K562 (cell line): ENCODE measurements around the gene BCAS1. TPM values are rescaled to one million over a fixed set of nuclear protein-coding genes. Genes with fewer than 3 reads are reported as not detected.
A peak's percentile ranks its signal among the peaks of the same experiment; 100 is the strongest.

Experiments used
- CHD4 ChIP-seq: fragments of 200-600 bp; sonication (generic); IDR thresholded peaks from 3 replicates; pipeline ENCODE4 v1.6.1; 2012; ENCODE audit warnings: low read depth, mild to moderate bottlenecking, mixed read lengths, low read length, inconsistent platforms; ENCODE audit not compliant: insufficient read depth, insufficient replicate concordance, poor library complexity, severe bottlenecking
- DNMT1 ChIP-seq: fragments of 450-650 bp; IDR thresholded peaks from 2 replicates; pipeline ENCODE4 v1.6.1; 2016; ENCODE audit warnings: antibody characterized with exemption, mild to moderate bottlenecking
- FOXM1 ChIP-seq, 2 experiments: fragments of 450-650 bp in 1 of 2; sonication (generic) in 1 of 2; formaldehyde crosslinking in 1 of 2; IDR thresholded peaks; 2 replicates each; pipeline versions ENCODE4 v1.6.1 to v1.9.0; 2017 to 2022; ENCODE audit warnings: low read depth in 2 of 2, mild to moderate bottlenecking in 2 of 2, missing genetic modification reagents in 1 of 2, moderate library complexity in 1 of 2
- GABPB2 ChIP-seq: fragments of 250-450 bp; sonication (Bioruptor Pico); conservative IDR thresholded peaks from 2 replicates; pipeline ENCODE4 v1.5.1; 2021; ENCODE audit warnings: mild to moderate bottlenecking
- MCM3 ChIP-seq: fragments of 450-650 bp; IDR thresholded peaks from 2 replicates; pipeline ENCODE4 v1.6.1; 2016
- NCOA1 ChIP-seq: fragments of 450-650 bp; IDR thresholded peaks from 2 replicates; pipeline ENCODE4 v1.6.1; 2016; ENCODE audit warnings: low read depth
- NR2F6 ChIP-seq: fragments of 450-650 bp; formaldehyde crosslinking; IDR thresholded peaks from 2 replicates; pipeline ENCODE4 v1.4.0; 2020; ENCODE audit warnings: mild to moderate bottlenecking
- PHF21A ChIP-seq: fragments of 450-650 bp; IDR thresholded peaks from 2 replicates; pipeline ENCODE4 v1.6.1; 2017; ENCODE audit warnings: low read depth, borderline replicate concordance
- POLR2G ChIP-seq: fragments of 200-400 bp; formaldehyde crosslinking; IDR thresholded peaks from 2 replicates; pipeline ENCODE4 v1.6.1; 2017; ENCODE audit warnings: low read depth, mild to moderate bottlenecking, antibody characterized with exemption, low read length, moderate library complexity
- RB1 ChIP-seq: fragments of 450-650 bp; IDR thresholded peaks from 2 replicates; pipeline ENCODE4 v1.6.1; 2017; ENCODE audit warnings: low read depth, mild to moderate bottlenecking
- RBBP5 ChIP-seq: fragments of 200-600 bp; sonication (generic); IDR thresholded peaks from 2 replicates; pipeline ENCODE4 v1.6.1; 2012; ENCODE audit warnings: borderline replicate concordance, mild to moderate bottlenecking, low read length, control low read depth, inconsistent platforms; ENCODE audit not compliant: insufficient read depth, poor library complexity, severe bottlenecking
- SMARCA5 ChIP-seq: fragments of 450-650 bp; IDR thresholded peaks from 2 replicates; pipeline ENCODE4 v1.6.1; 2016
- SOX6 ChIP-seq: fragments of 450-650 bp; IDR thresholded peaks from 2 replicates; pipeline ENCODE4 v1.6.1; 2014; ENCODE audit warnings: mild to moderate bottlenecking
- TARDBP ChIP-seq: fragments of 450-650 bp; IDR thresholded peaks from 2 replicates; pipeline ENCODE4 v1.6.1; 2016
- TGIF2 ChIP-seq: sonication (generic); formaldehyde crosslinking; IDR thresholded peaks from 2 replicates; pipeline ENCODE4 v1.8.1; 2022; ENCODE audit warnings: mild to moderate bottlenecking, missing genetic modification reagents, moderate library complexity
- WHSC1 ChIP-seq: IDR thresholded peaks from one replicate; pipeline ENCODE4 v1.6.1; 2012; ENCODE audit warnings: low read length, control low read depth, inconsistent platforms
- polyA plus RNA-seq, 8 experiments: library from polyadenylated mRNA; depleted of rRNA in 4 of 8; stranded (reverse) in 5 of 8; unstranded in 3 of 8; fragments of >200 nt; fragmentation: Nextera tagmentation in 2 of 8; fragmentation: Illumina TruSeq in 1 of 8; extraction: Ambion mirVana in 2 of 8; extraction: Trizol in 1 of 8; gene quantifications; 2 replicates each; pipeline versions ENCODE4 v1.2.1 to v1.2.3, GENCODE V29; 2011 to 2014; ENCODE audit warnings: inconsistent platforms in 1 of 8, missing spikeins in 1 of 8
- total RNA-seq, 7 experiments: library from RNA; depleted of rRNA in 6 of 7; stranded (reverse); fragments of >200 nt in 6 of 7; fragmentation: Illumina TruSeq in 2 of 7; extraction: Trizol in 2 of 7; gene quantifications; 2 replicates each; pipeline versions ENCODE4 v1.2.1 to v1.2.3, GENCODE V29; 2011 to 2021; ENCODE audit warnings: low replicate concordance in 1 of 7
- TF ChIP-seq, protein P1 (sequence below): fragments of 450-650 bp; IDR thresholded peaks from 2 replicates; pipeline ENCODE4 v1.7.1; 2018; ENCODE audit warnings: mild to moderate bottlenecking, low read depth; ENCODE audit not compliant: partially characterized antibody
- TF ChIP-seq, protein P2 (sequence below): fragments of 450-650 bp; IDR thresholded peaks from 2 replicates; pipeline ENCODE4 v1.6.1; 2017; ENCODE audit warnings: antibody characterized with exemption, mild to moderate bottlenecking
- TF ChIP-seq, protein P3 (sequence below), 2 experiments: fragments of 200-800 bp in 1 of 2; sonication (Bioruptor generic) in 1 of 2; sonication (generic) in 1 of 2; formaldehyde crosslinking in 1 of 2; IDR thresholded peaks in 1 of 2; conservative IDR thresholded peaks in 1 of 2; 2 replicates each; pipeline versions ENCODE4 v1.5.0 to v1.6.1; 2016 to 2020; ENCODE audit warnings: missing compliant biosample characterization in 1 of 2, missing genetic modification characterization in 1 of 2, missing genetic modification reagents in 1 of 2
- TF ChIP-seq, protein P4 (sequence below): fragments of 450-650 bp; conservative IDR thresholded peaks from 2 replicates; pipeline ENCODE4 v1.6.1; 2016; ENCODE audit warnings: missing genetic modification characterization, low read depth, mild to moderate bottlenecking, missing compliant biosample characterization, moderate library complexity

Gene BCAS1
- total and polyA plus RNA-seq, 9 of the 15 experiments (the other 6 are each of a cell fraction or from before 2014, with no cell fraction given): 0.18 to 2.3 (median 0.93) TPM

DNA sequence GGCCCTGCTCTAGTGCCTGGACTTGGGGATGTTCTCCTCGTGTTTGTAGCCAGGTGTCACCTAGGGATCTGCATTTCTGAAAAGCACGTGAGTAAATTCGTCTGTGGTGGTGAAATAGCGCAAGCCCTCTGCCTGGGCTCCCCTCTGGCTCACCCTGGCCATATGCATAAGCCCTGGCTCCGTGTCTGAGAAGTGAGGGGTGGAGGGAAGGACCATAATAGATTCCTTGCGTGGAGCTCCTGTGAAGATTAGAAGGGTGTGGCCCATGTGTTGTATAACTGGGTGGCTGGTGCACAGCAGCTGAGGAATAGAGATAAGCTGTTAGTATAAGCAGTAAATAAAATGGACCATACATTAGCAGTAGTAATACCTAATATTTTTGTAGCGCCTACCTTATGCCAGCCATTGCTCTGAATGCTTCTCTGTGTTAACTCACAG, 4.8 kb downstream of the BCAS1 start (continued):
- TF ChIP-seq, protein P1, sequence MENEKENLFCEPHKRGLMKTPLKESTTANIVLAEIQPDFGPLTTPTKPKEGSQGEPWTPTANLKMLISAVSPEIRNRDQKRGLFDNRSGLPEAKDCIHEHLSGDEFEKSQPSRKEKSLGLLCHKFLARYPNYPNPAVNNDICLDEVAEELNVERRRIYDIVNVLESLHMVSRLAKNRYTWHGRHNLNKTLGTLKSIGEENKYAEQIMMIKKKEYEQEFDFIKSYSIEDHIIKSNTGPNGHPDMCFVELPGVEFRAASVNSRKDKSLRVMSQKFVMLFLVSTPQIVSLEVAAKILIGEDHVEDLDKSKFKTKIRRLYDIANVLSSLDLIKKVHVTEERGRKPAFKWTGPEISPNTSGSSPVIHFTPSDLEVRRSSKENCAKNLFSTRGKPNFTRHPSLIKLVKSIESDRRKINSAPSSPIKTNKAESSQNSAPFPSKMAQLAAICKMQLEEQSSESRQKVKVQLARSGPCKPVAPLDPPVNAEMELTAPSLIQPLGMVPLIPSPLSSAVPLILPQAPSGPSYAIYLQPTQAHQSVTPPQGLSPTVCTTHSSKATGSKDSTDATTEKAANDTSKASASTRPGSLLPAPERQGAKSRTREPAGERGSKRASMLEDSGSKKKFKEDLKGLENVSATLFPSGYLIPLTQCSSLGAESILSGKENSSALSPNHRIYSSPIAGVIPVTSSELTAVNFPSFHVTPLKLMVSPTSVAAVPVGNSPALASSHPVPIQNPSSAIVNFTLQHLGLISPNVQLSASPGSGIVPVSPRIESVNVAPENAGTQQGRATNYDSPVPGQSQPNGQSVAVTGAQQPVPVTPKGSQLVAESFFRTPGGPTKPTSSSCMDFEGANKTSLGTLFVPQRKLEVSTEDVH: no peak
- TF ChIP-seq RB1 (no peak), FOXM1 (IDR thresholded peaks at IDR 0.05; ENCODE audit: low read depth) (peak; percentile 76), FOXM1 (CRISPR knock-in tag; IDR thresholded peaks at IDR 0.05; ENCODE audit: low read depth) (no peak), PHF21A (no peak), SMARCA5 (no peak), NCOA1 (0 out of 2 replicates have a peak, but pooled peaks have one; percentile 31), CHD4 (no peak), TARDBP (no peak), NR2F6 (CRISPR knock-in tag) (no peak), SOX6 (peak; percentile 88), GABPB2 (CRISPR knock-in tag) (no peak), RBBP5 (no peak), POLR2G (no peak), DNMT1 (no peak), WHSC1 (no peak), TGIF2 (no peak), MCM3 (no peak)
- TF ChIP-seq, protein P2, sequence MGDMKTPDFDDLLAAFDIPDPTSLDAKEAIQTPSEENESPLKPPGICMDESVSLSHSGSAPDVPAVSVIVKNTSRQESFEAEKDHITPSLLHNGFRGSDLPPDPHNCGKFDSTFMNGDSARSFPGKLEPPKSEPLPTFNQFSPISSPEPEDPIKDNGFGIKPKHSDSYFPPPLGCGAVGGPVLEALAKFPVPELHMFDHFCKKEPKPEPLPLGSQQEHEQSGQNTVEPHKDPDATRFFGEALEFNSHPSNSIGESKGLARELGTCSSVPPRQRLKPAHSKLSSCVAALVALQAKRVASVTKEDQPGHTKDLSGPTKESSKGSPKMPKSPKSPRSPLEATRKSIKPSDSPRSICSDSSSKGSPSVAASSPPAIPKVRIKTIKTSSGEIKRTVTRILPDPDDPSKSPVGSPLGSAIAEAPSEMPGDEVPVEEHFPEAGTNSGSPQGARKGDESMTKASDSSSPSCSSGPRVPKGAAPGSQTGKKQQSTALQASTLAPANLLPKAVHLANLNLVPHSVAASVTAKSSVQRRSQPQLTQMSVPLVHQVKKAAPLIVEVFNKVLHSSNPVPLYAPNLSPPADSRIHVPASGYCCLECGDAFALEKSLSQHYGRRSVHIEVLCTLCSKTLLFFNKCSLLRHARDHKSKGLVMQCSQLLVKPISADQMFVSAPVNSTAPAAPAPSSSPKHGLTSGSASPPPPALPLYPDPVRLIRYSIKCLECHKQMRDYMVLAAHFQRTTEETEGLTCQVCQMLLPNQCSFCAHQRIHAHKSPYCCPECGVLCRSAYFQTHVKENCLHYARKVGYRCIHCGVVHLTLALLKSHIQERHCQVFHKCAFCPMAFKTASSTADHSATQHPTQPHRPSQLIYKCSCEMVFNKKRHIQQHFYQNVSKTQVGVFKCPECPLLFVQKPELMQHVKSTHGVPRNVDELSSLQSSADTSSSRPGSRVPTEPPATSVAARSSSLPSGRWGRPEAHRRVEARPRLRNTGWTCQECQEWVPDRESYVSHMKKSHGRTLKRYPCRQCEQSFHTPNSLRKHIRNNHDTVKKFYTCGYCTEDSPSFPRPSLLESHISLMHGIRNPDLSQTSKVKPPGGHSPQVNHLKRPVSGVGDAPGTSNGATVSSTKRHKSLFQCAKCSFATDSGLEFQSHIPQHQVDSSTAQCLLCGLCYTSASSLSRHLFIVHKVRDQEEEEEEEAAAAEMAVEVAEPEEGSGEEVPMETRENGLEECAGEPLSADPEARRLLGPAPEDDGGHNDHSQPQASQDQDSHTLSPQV: no peak
- TF ChIP-seq, protein P3, sequence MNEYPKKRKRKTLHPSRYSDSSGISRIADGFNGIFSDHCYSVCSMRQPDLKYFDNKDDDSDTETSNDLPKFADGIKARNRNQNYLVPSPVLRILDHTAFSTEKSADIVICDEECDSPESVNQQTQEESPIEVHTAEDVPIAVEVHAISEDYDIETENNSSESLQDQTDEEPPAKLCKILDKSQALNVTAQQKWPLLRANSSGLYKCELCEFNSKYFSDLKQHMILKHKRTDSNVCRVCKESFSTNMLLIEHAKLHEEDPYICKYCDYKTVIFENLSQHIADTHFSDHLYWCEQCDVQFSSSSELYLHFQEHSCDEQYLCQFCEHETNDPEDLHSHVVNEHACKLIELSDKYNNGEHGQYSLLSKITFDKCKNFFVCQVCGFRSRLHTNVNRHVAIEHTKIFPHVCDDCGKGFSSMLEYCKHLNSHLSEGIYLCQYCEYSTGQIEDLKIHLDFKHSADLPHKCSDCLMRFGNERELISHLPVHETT (CRISPR knock-in tag; conservative IDR thresholded peaks at IDR 0.05 in 1 of 2, IDR thresholded peaks at IDR 0.05 in 1 of 2): 0 out of 4 replicates have a peak, but pooled peaks of 1 of the 2 experiments have one; percentile 45
- TF ChIP-seq, protein P4, sequence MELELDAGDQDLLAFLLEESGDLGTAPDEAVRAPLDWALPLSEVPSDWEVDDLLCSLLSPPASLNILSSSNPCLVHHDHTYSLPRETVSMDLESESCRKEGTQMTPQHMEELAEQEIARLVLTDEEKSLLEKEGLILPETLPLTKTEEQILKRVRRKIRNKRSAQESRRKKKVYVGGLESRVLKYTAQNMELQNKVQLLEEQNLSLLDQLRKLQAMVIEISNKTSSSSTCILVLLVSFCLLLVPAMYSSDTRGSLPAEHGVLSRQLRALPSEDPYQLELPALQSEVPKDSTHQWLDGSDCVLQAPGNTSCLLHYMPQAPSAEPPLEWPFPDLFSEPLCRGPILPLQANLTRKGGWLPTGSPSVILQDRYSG (tag): no peak
